ENCODE measurements around the gene LSAMP.

DNA sequence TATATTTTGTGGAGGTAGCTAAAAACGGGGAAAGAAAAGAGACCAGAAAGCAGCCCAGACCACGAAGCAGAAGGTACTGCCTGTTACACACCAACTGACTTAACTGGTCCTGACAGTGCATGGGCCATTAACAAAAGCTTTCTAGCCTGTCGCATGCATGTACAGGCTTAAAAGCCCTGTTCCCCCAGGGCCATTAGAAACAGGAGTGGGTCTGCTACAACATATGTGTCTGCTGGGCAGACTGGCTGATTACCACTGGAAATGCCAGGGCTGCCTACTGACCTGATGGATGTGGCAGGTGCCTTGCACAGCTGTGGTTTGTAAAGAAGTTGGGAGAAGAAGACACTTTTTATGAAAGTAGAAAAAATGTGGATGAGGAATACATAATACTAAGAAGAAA is 684.6 kb downstream of the LSAMP start:
- TF ChIP-seq, protein P1, sequence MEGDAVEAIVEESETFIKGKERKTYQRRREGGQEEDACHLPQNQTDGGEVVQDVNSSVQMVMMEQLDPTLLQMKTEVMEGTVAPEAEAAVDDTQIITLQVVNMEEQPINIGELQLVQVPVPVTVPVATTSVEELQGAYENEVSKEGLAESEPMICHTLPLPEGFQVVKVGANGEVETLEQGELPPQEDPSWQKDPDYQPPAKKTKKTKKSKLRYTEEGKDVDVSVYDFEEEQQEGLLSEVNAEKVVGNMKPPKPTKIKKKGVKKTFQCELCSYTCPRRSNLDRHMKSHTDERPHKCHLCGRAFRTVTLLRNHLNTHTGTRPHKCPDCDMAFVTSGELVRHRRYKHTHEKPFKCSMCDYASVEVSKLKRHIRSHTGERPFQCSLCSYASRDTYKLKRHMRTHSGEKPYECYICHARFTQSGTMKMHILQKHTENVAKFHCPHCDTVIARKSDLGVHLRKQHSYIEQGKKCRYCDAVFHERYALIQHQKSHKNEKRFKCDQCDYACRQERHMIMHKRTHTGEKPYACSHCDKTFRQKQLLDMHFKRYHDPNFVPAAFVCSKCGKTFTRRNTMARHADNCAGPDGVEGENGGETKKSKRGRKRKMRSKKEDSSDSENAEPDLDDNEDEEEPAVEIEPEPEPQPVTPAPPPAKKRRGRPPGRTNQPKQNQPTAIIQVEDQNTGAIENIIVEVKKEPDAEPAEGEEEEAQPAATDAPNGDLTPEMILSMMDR (IDR thresholded peaks at IDR 0.05), result no peak
- no peak for TF ChIP-seq EZH2 (IDR thresholded peaks at IDR 0.05; ENCODE audit: borderline replicate concordance, insufficient read depth, low read depth, low read length, poor library complexity, severe bottlenecking)
